H1 (cell line): Measurements from ENCODE around the gene MRPL11. TPM values are rescaled to one million over a fixed set of nuclear protein-coding genes. Genes with fewer than 3 reads are reported as not detected.
A peak's percentile ranks its signal among the peaks of the same experiment; 100 is the strongest.

Experiments
- CBX8 ChIP-seq: fragments of 300-800, 300-1000 bp; sonication (generic); IDR thresholded peaks from 2 replicates; pipeline ENCODE4 v1.7.1; 2016; ENCODE audit warnings: low read depth, low read length, borderline replicate concordance
- HDAC2 ChIP-seq, 2 experiments: fragments of 300-600 bp in 1 of 2; sonication (generic) in 1 of 2; IDR thresholded peaks; 2 replicates each; pipeline ENCODE4 v1.6.1; 2011 to 2012; ENCODE audit warnings: low read depth in 2 of 2, low read length in 2 of 2, mild to moderate bottlenecking in 2 of 2, moderate library complexity in 2 of 2, borderline replicate concordance in 1 of 2, inconsistent platforms in 1 of 2
- PHF8 ChIP-seq: fragments of 200-600 bp; sonication (generic); conservative IDR thresholded peaks from 2 replicates; pipeline ENCODE4 v1.7.1; 2012; ENCODE audit warnings: low read depth, mild to moderate bottlenecking, inconsistent platforms, low read length, moderate library complexity
- POLR2A ChIP-seq, 2 experiments: IDR thresholded peaks; 1 replicate in 1 of 2; 2 replicates in 1 of 2; pipeline ENCODE4 v1.6.1; 2011; ENCODE audit warnings: low read depth in 2 of 2, low read length in 2 of 2, mild to moderate bottlenecking in 2 of 2; ENCODE audit errors: control extremely low read depth in 1 of 2
- POLR2AphosphoS5 ChIP-seq: IDR thresholded peaks from 2 replicates; pipeline ENCODE4 v1.6.1; 2011; ENCODE audit warnings: low read depth, low read length
- RNF2 ChIP-seq: fragments of 200-900, 300-1000 bp; sonication (generic); IDR thresholded peaks from 2 replicates; pipeline ENCODE4 v1.7.1; 2016; ENCODE audit warnings: borderline replicate concordance, low read depth, mild to moderate bottlenecking, antibody characterized with exemption, low read length; ENCODE audit not compliant: poor library complexity, severe bottlenecking; ENCODE audit errors: missing control alignments
- SUZ12 ChIP-seq: fragments of 200-600 bp; sonication (generic); IDR thresholded peaks from 2 replicates; pipeline ENCODE4 v1.6.1; 2012; ENCODE audit warnings: mild to moderate bottlenecking, inconsistent platforms, low read length, moderate library complexity, mixed read lengths
- polyA plus RNA-seq, 7 experiments: library from polyadenylated mRNA; depleted of rRNA in 3 of 7; stranded (reverse) in 5 of 7; unstranded in 2 of 7; fragments of >200 nt in 5 of 7; fragments of 200-250 nt in 2 of 7; gene quantifications; 1 replicate in 5 of 7; 2 replicates in 1 of 7; 4 replicates in 1 of 7; pipeline versions ENCODE4 v1.2.1 to v1.2.3, GENCODE V29; 2011 to 2013; ENCODE audit warnings: missing spikeins in 2 of 7, mixed read lengths in 2 of 7
- total RNA-seq: library from RNA; stranded (reverse); fragmentation: NEBNext Ultra II Directional; extraction: Animal tissue kit (Norgen Biotek cat#: 25700); gene quantifications from 2 replicates; pipeline ENCODE4 v1.2.1, GENCODE V29; 2021

MRPL11 gene
- total and polyA plus RNA-seq, 2 of the 8 experiments (the other 6 are each of a cell fraction or from before 2014, with no cell fraction given): 105 to 141 TPM

GRCh38 chr11:66408488-66409214, 30.0 kb downstream of the MRPL11 start (continued):
- TF ChIP-seq HDAC2 (IDR thresholded peaks at IDR 0.05; ENCODE audit: borderline replicate concordance in 1 of 2, low read depth in 2 of 2, low read length in 2 of 2) (peak in 1 of 2 experiments; percentile 83; a peak in 2 of 4 replicates), SUZ12 (no peak), POLR2A (IDR thresholded peaks at IDR 0.05; ENCODE audit: control extremely low read depth in 1 of 2, low read depth in 2 of 2, low read length in 2 of 2) (peak in 1 of 2 experiments; percentile 54; a peak in 2 of 3 replicates), RNF2 (no peak), CBX8 (no peak), PHF8 (no peak), POLR2AphosphoS5 (0 out of 2 replicates have a peak, but pooled peaks have one; percentile 39)
